GM18498 (cell line): Measurements from ENCODE around the gene SHISA9.
"Not testable (repeated sequence)": the region's sequence is repeated elsewhere in the genome, so short reads cannot be mapped to it uniquely, and the experiment has no call there.

ENCODE experiments used
- ATAC-seq: cut with Tn5 transposase; IDR thresholded peaks from one replicate; pipeline ENCODE4 v1.9.1; 2021; ENCODE audit warnings: mild to moderate bottlenecking, moderate library complexity; ENCODE audit not compliant: unreplicated experiment

The SHISA9 gene

DNA sequence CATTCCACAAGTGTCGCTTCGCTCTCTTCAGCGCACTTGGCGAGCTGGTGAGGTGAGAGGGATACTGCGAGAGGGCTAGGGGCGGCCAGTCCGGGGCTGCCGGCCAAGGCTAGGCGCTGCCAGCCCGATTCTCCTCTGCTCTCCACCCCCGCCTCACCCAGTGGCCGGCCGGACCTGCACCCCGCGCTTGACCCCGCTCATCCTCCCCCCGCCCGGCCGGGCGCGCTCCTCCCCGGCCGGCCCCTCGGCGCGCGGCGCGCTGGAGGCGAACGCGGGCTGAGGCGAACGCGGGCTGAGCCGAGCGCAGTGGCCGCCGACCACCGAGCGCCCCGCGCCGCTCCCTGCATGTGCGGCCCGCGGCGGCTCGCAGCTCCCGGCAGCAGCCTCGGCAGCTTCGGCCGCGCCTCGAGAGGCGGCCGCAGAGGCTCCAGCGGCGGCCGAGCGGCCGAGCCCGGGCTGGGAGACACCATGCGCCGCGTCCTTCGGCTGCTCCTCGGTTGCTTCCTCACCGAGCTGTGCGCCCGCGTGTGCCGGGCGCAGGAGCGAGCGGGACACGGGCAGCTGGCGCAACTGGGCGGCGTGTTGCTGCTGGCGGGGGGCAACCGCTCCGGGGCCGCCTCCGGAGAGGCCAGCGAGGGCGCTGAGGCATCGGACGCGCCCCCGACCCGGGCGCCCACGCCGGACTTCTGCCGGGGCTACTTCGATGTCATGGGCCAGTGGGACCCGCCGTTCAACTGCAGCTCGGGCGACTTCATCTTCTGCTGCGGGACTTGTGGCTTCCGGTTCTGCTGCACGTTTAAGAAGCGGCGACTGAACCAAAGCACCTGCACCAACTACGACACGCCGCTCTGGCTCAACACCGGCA, at the start of gene SHISA9:
Gene SHISA9, plus strand, starts transcription at position 2 of the 865 bp plus-strand sequence.
- no peak for ATAC-seq

DNA sequence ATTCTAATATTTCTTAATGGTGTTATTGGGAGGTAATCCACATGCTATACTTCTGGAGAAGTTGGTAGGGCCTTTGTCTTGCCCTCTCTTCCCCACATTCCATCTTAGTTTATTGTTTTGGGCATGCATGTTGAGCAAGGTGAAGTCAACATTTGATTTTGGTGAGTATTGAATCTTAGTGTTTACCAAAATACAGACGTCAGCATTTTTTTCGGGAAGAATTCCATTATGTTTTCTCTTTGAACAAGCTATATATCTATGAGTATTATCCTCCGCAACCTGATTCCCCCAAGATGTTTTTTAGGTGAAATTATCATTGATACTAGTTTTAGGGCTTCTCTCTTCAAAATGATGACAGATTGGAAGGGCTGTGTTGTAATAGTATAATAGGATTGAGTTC, 47.4 kb upstream of the SHISA9 start:
- no peak for ATAC-seq

DNA sequence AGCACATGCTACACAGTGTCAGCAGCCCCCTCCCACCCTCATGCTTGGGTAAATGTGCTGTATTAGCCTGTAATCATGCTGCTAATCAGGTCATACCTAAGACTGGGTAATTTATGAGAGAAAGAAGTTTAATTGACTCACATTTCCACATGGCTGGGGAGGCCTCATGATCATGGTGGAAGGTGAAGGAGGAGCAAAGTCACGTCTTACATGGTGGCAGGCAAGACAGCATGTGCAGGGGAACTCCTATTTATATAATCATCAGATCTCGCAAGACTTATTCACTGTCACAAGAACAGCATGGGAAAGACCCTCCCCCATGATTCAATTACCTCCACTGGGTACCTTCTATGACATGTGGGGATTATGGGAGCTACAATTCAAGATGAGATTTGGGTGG, 44.0 kb upstream of the SHISA9 start:
- ATAC-seq = not testable (repeated sequence)

DNA sequence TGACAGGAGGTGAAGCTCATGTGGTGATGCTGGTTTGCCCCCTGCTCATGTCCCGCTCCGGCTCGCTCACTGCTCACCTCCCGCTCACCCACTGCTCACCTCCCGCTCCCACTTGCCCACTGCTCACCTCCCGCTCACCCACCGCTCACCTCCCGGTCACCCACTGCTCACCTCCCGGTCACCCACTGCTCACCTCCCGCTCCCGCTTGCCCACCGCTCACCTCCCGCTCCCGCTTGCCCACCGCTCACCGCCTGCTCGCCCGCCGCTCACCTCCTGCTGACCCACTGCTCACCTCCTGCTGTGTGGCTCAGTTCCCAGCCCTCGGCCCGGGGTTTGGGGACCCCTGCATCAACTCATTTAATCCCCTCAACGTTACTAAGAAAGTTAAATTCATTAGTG, 39.1 kb upstream of the SHISA9 start:
- no peak for ATAC-seq

DNA sequence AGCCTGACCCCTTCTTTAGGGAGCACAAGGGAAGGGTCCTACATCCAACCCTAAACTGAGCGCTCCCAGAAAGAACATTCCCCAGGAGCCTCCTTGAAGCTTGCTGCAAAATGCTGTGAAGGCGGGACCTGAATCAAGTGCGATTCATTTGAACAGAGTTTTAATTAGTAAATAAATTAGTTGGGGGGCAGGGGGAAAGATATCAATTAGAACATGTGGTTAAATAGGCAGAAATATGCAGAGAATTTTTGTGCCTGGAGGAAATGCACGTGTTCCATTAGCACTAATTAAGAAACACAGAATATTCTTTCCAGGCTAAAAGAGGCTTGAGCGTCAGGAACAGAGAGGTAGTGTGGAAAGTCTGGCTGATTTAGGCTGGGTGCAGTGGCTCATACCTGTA, 38.5 kb upstream of the SHISA9 start:
- ATAC-seq = no peak

DNA sequence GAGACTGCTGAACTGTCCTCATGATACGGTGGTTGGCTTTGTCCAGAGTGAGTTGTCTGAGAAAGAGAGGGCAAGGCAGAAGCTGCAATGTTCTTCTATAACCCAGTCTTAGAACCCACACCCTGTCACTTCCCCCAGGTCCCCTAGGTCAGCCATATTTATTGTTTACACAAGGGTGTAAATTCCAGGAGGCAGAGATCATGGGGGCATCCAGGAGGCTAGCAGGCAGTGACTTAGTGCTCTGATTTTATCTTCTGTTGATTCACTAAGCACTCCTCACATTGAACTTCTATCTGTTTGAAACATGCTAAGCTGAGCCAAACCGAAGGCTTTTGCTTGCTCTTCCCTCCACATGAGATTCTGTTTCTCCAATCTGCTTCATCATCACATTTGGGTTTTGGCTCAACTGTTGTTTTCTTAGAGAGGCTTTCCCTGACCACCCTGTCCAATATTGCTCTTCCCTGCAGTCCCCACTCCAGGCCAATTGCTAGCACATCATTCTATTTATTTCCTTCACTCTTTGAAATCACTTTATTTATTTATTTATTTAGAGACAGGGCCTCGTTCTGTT, 34.3 kb upstream of the SHISA9 start:
- ATAC-seq = no peak

DNA sequence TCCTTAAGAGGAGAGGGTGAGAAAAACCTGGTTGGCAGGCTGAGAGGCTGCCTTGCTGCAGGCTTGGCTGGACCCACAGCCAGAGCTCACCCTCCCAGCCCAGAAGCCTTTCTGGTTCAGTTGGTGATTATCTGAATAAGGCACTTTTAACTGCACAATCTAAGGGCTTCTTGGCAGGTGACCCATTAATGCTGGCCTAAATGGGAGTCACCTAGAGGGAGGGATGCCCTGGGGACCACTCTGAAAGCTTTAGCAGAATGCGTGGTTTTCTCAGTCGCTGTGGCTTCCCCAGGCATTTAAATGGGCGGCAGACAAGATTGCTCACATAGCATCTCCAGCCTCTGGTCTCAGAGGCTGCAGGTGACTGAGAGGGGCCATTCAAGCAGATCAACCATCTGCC, 33.2 kb upstream of the SHISA9 start:
- ATAC-seq = no peak

DNA sequence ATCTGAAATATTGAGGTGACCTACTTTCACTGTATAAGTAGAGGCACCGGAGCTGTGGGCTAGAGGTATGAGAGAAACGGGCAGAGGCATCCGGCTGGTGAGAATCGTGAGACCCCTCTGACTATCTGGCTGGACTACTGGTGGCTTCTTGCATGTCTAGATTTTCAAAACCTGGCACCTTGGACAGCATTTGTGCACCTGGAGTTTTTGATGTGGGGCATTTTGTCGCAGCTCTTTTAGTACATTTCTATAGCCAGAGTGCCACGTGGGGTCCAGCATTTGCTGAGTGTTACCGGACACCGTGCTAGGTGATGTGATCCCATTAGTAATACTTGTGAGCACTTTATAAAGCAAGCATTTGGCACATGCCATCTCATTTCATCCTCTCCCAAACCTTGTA, 32.6 kb upstream of the SHISA9 start:
- ATAC-seq = no peak

DNA sequence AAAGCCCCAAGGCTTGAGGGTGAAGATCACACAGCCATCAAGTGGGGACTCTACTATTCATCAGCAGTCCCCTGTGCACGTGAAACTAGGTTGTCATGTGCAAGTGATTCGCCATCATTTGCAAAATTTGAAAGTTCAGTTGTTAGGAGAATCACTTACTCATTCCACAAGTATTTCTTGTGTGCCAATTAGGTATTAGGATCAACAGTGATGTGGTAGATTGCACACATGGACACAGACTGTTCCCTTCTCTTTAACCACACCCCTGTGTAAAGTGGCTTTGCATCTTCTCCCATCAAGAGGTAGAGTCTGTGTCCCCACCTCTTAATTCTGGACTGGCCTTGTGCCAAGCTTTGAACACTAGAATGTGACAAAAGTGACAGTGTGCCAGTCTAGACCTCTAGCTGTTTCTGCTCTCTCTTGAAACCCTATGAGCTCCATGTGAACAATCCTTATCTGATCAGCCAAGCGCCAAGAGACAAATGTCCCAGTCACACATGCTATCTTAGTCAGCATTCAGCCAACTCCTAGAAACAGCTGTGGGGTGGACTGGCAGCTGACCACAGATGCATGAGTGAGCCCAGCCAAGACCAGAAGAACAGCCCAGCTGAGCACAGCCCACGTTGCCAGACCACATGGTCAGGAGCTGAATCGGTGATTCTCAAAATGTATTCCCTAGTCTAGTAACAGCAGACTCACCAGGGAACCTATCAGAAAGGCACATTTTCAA, 31.5 kb upstream of the SHISA9 start:
- no peak for ATAC-seq

DNA sequence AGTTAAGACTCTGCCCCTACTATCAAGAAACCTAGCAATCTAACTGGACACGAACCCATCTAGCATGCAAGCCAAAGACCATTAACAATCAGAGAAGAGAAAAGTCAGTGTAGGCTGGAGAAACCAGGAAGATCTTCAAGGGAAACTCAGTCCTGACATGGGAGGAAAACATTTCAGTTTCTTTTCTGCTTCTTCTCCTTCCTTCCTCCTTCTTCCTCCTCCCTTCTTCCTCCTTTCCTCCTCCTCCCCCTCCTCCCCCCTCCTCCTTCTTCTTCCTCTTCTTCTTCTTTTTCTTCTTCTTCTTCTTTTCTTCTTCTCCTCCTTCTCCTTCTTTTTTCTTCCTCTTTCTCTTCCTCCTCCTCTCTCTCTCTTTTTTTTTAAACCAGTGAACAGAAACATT, 29.6 kb upstream of the SHISA9 start:
- no peak for ATAC-seq

DNA sequence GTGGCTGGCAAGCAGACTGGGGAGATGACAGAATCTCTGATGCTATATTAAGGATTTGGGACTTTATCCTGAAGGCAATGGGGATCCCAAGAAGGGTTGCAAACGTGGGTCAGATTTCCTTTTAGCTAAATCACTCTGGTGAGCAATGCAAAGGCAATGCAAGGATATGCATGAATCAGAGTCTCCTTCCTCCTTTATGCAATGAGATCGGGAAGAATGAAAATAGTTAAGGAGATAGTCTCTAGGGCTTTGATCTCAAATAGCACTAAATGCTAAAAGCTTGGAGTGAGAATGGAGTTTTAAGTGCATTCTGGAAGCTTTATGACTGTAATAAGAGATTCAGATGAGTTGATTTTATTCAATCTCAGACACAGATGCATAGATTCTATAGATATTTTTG, 27.2 kb upstream of the SHISA9 start:
- ATAC-seq = no peak

DNA sequence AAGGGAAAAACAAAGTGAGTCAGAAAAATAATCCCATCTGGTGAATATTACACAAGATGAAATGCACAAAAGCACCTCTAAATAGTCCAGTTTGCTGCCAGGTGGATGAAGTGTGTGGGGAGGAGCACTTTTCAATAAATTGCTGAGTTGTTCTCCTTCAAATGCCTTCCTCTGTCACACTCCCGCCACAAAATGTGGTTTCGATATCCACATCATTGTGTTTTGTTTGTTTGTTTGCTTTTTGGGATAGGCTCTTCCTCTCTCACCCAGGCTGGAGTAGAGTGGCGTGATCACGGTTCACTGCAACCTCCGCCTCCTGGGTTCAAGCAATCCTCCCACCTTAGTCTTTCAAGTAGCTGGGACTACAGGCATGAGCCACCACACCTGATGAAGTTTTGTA, 24.6 kb upstream of the SHISA9 start:
- no peak for ATAC-seq

DNA sequence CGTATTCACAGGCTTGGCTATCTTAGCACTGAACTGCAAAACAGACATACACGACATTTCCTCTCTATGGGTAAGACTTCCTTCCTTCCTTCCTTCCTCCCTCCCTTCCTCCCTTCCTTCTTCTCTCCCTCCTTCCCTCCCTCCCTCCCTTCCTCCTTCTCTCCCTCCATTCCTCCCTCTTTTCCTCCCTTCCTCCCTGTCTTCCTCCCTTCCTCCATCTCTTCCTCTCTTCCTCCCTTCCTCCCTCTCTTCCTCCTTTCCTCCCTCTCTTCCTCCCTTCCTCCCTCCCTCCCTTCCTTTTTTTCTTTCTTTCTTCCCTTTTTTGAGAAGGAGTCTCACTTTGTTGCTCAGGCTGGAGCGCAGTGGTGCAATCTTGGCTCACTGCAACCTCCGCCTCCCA, 22.4 kb upstream of the SHISA9 start:
- ATAC-seq = no peak

DNA sequence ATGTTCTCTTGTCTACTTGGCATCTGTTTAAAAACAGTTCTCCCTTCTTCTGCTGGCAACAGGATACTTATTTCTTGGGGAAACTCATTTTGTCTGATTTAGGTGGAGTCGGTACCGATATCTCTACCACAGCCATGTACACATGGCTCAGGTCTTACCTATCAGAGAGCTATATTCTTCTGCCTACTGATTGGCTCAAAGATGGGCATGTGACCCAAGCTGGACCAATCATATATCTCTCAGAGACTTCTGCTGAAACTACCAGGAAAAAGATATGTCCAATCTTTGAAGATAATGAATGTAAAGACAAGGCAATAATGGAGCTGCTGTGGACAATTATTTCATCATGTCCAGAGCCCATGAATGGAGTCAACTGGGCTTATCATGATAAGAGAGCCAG, 21.6 kb upstream of the SHISA9 start:
- no peak for ATAC-seq

DNA sequence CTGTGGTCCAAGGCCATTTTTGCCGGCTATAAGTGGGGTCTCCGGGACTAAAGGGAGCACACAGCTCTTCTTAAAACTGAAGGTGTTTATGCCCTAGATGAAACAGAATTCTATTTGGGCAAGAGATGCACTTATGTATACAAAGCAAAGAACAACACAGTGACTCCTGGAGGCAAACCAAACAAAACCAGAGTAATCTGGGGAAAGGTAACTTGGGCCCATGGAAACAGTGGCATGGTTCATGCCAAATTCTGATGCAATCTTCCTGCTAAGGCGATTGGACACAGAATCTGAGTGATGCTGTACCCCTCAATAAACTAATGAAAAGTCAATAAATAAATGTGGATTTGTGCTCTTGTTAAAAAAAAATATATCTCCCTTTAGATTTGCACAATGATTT, 20.2 kb upstream of the SHISA9 start:
- no peak for ATAC-seq

DNA sequence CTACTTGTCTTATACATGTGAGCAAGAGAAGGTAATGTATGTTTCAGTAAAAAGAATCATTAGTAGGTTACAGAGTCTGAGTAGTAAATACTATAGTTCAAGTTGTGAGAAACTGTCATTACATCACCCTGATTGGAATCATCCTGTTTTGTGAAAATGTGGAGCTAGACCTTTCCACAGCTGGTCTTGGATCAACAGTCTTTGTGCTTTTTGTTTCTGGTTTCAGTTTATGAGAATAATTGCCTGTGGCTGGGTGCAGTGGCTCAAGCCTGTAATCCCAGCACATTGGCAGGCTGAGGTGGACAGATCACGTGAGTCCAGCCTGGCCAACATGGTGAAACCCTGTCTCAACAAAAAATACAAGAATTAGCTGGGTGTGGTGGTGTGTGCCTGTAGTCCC, 19.7 kb upstream of the SHISA9 start:
- no peak for ATAC-seq

DNA sequence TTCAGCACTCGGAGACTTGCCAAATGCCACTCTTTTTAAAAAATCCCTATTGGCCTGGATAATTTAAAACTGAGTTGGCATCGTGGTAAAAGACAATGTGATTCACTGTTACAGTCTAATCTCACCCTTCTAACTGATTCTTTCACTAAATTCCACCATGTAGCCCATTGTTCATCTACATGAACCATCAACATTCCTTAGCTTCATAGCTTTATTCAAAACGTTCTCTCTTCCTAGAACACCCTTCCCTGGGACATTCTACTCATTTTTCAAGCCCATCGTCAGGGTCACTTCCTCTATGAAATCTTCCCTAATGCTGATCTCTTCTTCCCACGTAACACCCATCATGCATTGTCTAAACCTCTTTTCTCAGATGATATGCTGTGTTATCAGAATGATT, 15.7 kb upstream of the SHISA9 start:
- ATAC-seq = no peak

DNA sequence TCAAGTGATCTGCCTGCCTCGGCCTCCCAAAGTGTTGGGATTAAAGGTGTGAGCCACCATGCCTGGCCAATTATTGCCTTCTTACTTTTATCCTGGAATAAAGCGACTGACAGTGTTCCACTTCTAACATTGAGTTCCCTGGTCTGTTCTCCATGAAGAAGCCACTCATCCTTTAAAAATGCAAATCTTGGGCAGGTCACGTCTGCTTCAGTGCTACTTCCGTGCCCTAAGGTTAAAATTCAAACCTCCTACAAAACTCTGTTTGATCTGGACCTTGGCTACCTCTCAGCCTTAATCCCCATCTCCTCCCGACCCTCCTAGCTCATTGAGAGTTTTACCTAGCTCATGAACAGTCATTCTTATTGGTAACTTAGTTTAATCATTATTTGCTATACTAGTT, 9.6 kb upstream of the SHISA9 start:
- no peak for ATAC-seq

DNA sequence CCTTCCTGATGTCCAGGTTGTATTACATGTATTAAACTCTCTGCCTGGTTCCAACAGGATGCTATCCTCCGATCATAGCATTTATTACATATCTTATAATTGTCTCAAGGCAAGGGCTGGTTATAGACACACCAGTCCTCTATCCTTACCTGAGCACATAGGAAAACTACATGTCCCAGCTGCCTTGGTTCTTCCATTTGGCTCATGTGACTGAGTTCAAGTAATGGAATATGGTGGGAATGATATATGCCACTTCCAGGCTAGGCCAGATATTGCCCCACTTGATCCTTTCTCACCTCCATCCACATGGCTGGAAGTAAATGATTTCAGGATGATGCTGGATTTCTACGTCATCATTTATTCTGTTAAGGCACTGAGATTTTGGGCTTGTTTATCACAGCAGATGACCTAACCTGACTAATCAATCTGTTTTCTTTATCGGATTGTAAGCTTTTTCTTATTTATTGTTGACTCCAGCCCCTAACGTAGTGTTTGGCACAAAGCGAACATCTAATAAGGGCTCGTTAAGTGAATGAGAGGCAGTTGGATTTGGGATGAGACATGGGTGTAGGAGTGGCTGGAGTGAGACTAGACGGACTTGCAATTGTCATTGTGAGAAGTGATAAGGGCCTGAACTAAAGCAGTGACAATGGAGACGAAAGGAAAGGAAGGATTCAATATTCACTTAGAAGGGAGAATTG, 8.2 kb upstream of the SHISA9 start:
- no peak for ATAC-seq

DNA sequence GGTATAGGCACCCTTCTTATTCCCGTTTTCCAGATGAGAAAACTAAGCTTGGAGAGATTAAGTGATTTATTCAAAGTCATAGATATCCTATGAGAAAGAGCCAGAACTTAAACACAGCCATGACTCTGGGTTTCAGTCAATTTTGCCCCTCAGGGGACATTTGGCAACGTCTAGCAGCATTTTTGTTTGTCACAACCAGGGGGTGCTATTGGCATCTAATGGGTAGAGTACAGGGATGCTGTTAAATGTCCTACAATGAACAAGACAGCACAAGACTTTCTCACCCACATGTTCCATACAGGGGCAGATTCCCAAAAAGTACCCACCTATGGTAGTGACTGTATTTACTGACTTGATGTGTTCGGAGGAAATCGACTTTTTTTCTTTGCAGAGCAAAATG, 4.8 kb upstream of the SHISA9 start:
- no peak for ATAC-seq

DNA sequence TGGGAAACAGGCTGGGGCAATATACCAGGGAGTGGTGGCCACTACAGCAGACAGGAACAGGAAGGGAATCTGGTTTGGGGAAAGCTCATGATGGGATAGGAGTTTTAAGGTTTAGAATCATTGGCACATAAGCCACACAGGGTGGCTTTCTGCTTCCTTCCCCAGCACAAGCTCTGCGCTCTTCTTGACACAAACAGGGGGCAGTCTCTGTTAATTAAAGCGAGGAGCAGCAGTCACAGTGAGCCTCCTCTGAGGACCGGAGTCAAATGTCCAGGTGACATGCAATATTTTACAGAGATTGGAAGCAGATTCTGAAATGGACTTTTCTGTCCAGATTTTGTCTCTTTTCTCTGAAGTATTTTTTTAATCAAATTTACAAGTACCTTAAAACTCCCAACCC, 2.8 kb upstream of the SHISA9 start:
- no peak for ATAC-seq
